GM18505 (cell line): ENCODE data around the gene GPR158.

ENCODE experiments used
- ATAC-seq: cut with Tn5 transposase; IDR thresholded peaks from one replicate; pipeline ENCODE4 v1.9.1; 2021; ENCODE audit not compliant: unreplicated experiment
- POLR2A ChIP-seq: IDR thresholded peaks from 4 replicates; pipeline ENCODE4 v1.6.1; 2011; ENCODE audit warnings: borderline replicate concordance; ENCODE audit not compliant: insufficient read depth, insufficient read length; ENCODE audit errors: extremely low read depth

GPR158 gene

DNA sequence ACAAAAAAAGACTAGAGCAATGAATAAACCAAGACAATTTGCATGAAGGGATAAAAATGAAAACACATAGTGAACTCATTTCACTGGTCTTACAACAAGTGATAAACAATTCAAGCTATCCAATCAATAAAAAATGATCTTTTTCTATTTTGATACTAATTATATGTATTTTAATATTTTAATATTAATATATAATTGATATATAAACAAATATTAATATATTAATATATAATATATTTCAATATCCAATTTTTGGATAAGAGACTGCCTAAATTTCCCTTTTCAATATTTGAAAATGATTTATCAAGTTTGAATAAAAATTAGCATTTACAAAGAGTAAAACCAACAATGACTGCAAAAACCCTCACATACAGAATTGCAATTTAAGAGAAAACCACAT lies 317.9 kb downstream of the GPR158 start:
- no peak for ATAC-seq
- TF ChIP-seq POLR2A: no peak

DNA sequence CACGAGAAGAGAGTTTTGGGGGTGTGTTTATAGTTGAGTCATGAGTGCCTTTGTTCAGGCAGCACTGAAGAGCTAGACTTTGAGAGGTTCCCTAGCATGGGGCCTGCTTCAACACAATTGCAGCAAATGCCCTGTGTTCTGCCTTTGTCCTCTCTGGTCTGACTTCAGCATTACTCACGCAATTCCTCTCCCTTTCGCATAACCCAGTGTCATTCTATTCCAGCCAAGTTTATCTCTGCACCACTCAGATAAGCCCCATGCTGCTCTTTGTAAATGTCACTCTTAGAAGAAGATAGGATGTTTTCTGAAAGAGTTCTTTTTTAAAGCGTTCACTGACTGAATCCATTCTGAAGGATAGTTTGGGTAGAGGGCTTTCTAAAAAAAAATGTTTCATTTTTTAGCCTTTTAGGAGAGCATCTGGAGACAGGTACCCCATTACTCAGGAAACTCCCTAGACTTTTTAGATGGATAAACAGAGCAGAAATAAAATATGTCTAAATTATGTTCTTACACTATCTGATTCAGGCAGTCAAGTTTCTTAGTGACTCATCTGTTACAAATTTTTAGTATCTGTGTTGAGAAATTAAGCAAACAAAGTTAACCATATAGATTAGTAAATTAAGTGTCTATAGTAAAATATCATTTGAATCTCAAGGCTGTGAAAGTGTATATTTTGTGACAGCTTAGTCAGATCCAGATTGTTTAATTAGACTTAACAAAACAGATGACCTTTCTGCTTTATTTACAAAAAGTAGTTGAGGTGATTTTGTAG lies 318.5 kb downstream of the GPR158 start:
- TF ChIP-seq POLR2A: no peak
- ATAC-seq: no peak

DNA sequence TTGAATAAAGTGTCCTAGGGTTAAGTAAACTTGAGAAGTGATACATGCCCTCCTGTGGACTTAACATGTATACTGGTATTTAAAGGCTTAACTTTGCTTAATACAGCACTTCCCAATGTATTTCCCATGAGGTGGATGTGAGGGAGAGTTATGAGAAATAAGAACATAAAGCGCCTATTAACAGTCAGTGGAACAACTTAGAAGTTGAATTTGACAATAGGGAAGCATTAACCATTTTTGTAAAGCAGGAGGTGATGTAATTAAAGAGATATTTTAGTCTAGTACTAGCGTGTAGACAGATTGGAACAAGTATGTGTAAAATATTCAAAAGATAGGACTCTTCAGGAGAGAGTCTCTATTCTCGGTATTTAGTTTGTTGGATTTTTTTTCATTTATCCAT lies 322.4 kb downstream of the GPR158 start:
- TF ChIP-seq POLR2A: no peak
- no peak for ATAC-seq

DNA sequence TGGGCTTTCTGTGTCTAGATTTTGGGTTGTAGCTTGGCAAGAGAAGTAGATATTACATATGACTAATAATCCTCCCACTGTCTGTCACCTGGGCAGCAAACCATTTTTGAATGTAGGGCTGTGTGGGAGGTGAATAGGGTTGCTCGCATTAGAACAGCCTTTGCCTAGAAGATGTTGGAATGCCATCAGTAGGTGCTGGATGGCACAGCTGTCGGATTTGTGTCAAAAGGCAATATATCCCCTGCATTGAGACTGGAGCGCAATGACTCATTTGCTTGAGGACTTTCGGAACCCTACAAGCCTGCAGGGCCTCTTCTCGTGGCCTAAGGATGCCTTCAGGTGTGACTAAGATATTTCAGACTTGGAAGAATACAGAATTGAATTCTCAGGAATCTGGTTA lies 323.8 kb downstream of the GPR158 start:
- TF ChIP-seq POLR2A: no peak
- ATAC-seq: no peak

DNA sequence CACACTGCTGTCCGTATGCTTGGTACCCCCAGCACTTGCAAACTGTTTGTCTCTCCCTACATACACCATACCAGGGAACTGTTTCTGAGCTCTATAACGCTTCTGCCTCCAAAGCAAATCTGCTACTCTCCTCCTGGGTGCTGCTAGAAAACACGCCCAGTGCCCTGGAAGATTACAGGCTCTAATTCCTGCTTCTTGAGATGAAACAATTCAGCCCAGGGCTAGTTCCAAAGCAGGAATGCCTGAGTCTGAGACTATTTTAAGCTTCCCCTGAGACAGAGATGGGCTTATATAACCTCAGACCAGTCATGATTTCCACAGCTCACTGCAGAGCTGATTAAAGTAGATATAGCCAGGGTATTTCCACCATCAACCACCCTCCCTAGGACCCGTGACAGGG lies 327.1 kb downstream of the GPR158 start:
- ATAC-seq: no peak
- TF ChIP-seq POLR2A: no peak

DNA sequence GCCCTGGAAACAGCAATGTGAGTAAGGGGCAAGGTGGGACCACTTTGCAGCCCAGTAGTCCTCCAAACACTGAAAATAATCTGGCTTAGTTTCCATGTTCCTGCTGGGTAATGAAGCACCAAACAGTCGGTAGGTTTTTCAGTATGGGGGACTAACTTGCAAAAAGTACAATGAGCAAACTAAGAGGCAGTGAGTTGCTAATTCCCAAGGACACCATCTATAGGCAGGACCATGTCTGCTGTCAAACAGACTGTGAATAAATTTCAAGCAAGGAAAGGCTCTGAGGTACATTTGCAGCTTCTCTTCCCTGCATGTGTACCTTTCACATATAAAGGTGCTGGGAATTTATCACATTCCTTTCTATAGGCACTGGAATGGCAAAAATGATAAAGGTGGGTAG lies 327.7 kb downstream of the GPR158 start:
- TF ChIP-seq POLR2A: no peak
- no peak for ATAC-seq

DNA sequence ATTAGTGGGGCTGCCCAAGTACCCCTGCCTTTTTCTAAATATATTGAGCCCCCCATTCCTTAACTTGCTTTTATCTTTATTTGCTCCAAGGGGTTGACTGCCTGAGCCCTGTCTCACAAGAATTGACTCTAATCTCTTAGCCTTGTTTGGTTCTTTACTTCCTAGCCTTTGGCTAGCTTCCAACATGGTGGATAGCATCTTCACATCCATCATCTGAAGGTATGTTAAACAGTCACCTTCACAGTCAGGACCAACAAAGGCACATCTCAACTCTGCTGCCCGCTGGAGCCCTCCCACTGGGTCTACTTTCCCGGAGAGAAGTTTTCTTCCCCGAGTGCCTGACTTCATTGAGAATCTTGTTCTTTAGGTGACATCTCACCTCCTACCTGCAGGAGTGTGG lies 329.5 kb downstream of the GPR158 start:
- TF ChIP-seq POLR2A: no peak
- no peak for ATAC-seq

DNA sequence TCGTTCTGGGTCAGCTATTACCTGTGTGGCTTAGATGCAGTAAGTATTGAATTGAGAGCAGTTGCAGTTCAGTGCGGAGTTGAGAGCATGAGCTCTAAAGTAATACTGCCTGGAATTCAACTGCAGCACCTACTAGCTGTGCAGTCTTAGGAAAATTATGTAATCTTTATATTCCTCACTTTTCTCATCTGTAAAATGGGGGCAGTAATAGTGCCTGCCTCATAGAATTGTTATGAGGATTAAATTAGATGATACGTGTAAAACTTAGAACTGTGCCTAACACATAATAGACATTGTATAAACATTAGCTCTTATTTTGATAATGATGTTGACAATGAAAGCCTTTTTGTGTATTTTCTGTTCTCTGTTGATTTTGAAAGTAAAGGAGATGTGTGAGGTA lies 330.0 kb downstream of the GPR158 start:
- ATAC-seq: no peak
- no peak for TF ChIP-seq POLR2A

DNA sequence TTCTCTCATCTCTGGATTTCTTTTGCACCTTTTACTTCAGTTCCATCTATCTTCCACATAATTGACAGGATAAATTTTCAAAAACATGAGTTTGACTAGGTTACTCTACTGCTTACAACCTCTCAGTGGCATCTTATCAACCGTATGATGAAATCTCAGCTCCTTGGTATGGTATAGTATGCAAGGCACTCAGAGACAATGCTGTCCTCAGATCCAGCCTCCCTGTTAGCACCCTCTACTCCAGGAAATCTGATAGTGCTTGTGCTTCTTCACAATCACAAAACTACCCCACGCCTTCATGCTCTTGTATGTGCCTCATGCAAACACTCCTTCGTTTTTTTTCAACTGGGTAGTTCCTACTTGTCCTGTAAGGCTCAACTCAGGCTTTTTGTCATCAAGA lies 330.7 kb downstream of the GPR158 start:
- no peak for TF ChIP-seq POLR2A
- no peak for ATAC-seq

DNA sequence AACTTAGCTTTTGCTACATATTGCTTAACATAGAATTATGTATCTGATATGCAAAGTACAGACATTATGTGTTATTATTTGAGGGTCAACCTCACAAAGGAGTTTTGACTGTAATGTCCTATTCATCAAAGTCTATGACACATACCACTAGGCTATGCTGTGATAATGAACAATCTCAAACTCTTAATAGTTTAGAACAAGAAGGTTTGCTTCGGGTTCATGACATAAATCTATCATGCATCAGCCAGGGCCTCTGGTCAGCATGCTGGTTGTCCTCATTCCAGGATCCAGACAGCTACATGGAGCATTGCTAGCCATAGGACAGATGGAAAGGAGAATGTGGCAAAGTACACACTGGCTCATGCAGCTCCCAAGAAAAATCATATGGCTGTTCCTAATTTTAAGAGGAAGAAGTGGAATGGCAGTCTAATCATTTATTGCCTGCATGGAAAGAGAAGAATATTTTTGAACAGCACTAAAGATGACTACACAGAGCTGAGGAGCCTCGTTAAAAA lies 332.1 kb downstream of the GPR158 start:
- no peak for ATAC-seq
- TF ChIP-seq POLR2A: no peak

DNA sequence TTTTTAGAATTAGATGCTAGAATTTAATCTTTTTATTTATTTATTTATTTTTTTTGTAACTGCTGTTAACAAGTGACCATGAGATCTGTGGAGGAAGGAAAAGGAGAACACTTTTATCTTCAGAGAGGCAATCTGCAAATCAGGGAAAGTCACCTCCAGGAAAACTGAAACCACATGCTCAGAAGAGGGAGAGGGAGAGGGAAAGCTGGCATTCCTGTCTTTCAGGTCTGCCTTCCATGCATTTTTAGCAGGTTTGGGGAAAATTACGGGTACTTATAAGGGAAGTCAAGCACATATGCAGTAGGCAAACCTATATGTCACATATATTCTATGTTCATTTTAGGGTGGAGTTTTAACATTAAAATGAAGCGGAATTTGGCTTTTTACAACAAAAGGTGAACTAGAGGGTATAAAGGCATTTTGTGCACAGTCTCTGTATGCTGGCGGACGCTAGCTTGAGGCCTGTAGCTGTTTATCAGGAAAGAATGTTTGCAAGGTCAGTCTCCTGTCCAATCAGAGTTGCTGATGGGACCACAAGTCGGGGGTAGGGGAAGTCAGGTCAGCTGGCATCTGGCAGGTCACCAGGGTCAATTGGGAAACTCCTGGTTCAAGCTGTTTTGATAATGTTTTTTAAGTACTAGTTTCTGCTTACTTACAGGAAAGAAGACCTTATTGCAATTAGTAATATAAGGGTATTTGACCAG lies 333.5 kb downstream of the GPR158 start:
- TF ChIP-seq POLR2A: no peak
- no peak for ATAC-seq

DNA sequence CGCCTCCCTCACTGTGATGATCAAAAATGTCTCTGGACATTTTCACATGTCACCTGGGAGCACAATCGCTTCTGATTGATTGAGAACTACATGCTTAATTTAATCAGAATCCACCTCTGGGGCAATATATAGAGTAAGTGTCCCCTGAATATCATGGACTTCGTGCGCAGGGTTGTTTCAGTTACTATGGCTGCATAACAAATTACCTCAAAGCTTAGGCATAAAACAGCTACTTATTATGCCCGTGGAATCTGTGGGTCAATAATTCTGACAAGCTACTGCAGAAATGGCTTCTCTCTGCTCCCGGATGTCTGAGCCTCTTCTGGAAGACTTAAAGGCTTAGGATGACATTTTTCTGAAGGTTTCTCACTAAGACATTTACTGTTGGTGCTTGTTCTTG lies 334.4 kb downstream of the GPR158 start:
- TF ChIP-seq POLR2A: no peak
- no peak for ATAC-seq

DNA sequence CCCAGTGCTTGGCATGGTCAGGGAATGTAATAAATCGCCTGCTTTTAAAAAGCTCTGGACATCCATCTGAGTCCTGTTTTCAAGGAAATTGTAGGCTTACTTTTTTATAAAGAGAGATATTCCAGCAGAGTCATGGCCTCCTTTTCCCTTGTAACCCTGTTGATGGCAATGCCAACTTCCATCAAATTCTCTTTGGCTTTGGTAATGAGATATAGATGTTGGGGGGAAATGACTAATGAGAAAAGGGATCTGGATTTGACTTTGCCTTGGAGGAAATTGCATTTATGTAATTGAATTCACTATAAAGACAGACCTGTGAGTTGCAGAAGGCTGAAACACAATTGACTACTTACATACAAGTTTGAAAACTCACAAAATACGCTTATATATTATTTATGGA lies 347.5 kb downstream of the GPR158 start:
- ATAC-seq: no peak
- TF ChIP-seq POLR2A: no peak
